ENCODE measurements around the gene SCO2.

GRCh38 chr22:50506611-50507420, 18.6 kb downstream of the SCO2 start:
- TF ChIP-seq POLR2A (IDR thresholded peaks at IDR 0.05; ENCODE audit: low read depth, low read length) (no peak), POLR2AphosphoS5 (IDR thresholded peaks at IDR 0.05; ENCODE audit: low read depth, low read length) (no peak), TAF1 (IDR thresholded peaks at IDR 0.05; ENCODE audit: borderline replicate concordance, low read depth, low read length) (no peak)
